ENCODE data around the gene MLXIP.
A peak's percentile ranks its signal among the peaks of the same experiment; 100 is the strongest.

MLXIP gene

DNA sequence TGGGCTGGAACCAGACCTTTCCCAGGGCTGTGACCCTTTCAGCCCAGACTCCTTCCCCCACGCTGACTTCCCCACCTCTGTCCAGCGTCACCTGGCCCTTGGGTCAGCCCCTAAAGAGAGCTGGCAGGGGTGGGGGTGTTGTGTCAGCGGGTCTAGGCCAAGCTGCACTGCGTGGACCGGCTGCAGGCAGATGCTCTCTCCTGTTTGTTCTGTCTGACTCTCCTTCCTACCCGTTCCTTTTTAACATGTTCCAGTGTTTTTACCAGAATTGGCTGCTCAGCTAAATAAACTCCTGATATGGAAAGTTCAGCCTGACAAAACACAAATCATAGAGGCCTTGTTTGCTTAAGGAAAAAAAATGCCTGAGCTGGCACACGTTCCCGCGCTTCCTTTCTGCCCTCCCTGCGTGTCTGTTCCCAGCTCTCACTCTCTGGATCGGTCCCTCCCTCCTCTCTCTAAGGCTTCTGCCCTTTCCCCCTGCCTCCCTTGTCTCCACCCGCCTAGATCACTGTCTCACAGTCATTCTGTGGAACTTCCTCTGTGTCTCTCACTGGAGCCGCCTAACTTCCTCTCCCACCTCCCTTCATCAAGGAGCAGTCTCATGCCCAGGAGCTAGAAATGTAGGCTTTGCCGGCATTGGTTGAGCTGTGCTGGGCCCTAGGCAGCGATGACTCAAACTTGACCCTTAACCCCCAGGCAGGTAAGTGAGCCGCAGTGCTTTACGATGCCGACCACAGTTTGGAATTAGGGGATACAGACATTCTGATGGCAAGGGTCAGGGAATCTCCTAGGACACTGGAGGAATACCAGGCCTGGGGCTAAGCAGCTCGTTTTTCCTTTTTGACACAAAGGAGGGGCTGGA is 15.5 kb upstream of the MLXIP start:
- no peaks in the 10 kb centered on the region for H3K27me3 Mint-ChIP-seq
- no peaks in the 10 kb centered on the region for H3K9me3 Mint-ChIP-seq (ENCODE audit: low read depth)
- peak overlapping the region; percentile 34 for H3K27ac Mint-ChIP-seq
- H3K4me1 Mint-ChIP-seq (ENCODE audit: low read depth) = peaks cover 19% of the 10 kb centered on the region
- H3K36me3 Mint-ChIP-seq = no peaks in the 10 kb centered on the region
- H3K4me3 Mint-ChIP-seq = no peak overlapping the region

- Mint-ChIP-seq H3K4me3 (no peak overlapping the region), H3K36me3 (no peaks in the 10 kb centered on the region), H3K4me1 (ENCODE audit: low read depth) (peaks cover 25% of the 10 kb centered on the region), H3K9me3 (ENCODE audit: low read depth) (no peaks in the 10 kb centered on the region), H3K27me3 (no peaks in the 10 kb centered on the region), H3K27ac (no peak overlapping the region)
These were observed 14.9 kb upstream of the MLXIP start for GRCh38 chr12:122063694-122064024.

DNA sequence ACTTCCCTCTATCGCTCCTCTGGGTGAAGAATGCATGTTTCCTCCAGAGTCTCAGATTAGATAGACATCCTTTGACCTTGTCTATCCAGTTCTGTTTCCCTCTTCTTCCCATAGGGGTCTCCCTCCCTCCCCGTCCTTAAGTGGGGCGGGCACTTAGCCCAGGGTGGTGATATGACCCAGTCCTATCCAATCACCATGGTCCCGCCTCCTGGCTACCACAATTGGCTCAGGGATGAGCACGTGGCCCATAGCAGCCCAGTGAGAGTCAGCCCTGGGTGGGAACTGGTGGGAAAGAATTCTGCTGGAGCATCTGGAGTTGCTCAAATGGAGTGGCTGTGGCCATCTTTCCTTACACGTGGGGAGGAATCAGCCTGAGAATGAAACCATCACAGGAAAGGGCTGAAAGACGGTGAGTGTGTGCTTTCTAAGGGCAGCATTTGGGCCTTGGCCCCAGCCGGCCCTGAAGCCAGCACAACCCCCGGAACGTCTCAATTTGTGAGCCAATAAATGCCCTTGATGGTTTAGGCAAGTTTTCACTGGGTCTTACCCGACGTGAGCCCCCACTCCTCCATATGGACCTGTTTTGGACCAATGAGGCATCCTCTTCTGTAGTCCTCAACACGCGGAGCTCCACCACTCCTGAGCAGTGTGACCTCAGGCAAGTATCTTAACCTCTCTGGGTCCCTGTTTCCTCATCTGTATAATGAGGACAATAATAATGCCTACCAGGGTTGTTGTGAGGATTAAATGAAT is 14.4 kb upstream of the MLXIP start:
- H3K9me3 Mint-ChIP-seq (ENCODE audit: low read depth) = no peaks in the 10 kb centered on the region
- no peak overlapping the region for H3K27ac Mint-ChIP-seq
- H3K4me1 Mint-ChIP-seq (ENCODE audit: low read depth) = peaks cover 26% of the 10 kb centered on the region
- H3K27me3 Mint-ChIP-seq = no peaks in the 10 kb centered on the region
- no peaks in the 10 kb centered on the region for H3K36me3 Mint-ChIP-seq
- H3K4me3 Mint-ChIP-seq = no peak overlapping the region

DNA sequence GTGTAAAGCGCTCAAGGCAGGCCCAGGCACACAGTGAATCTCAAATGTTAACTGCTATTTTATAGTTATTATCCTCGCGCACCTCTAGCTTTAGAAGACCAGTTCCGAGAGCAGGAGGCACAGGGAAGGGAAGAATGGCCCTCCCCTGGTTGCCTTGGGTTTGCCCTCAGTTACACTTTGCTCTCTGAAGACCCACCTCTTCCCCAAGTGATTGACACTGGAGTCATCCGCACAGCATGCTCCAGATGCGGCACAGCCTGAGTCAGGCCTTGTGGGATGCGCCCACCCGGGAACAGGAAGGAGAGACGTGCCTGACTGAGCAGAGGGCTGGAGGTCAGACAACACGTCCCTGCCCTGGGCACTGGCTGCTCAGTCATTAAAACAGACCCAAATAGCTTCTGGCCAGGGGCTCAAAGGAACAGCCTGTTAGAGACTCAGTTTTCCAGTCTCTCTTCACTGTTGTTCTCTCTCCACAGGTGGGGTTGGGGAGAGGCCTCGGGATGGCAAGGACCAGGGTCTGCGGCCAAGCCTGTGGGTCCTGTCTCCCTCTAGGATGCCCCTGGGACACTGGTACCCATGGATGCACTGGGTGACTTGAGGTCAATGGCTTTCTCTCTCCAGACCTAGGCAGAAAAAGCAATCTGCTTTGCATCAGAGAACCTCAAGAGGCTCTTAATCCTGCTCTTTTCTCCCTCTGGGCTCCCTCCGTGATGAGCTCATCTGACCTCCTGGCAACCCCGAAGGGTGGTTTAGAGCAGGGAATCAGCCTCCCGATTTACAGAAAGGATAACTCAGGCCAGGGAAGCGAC is 13.6 kb upstream of the MLXIP start:
- H3K36me3 Mint-ChIP-seq = no peaks in the 10 kb centered on the region
- peaks cover 30% of the 10 kb centered on the region for H3K4me1 Mint-ChIP-seq (ENCODE audit: low read depth)
- H3K4me3 Mint-ChIP-seq = no peak overlapping the region
- no peaks in the 10 kb centered on the region for H3K9me3 Mint-ChIP-seq (ENCODE audit: low read depth)
- H3K27me3 Mint-ChIP-seq = no peaks in the 10 kb centered on the region
- no peak overlapping the region for H3K27ac Mint-ChIP-seq

DNA sequence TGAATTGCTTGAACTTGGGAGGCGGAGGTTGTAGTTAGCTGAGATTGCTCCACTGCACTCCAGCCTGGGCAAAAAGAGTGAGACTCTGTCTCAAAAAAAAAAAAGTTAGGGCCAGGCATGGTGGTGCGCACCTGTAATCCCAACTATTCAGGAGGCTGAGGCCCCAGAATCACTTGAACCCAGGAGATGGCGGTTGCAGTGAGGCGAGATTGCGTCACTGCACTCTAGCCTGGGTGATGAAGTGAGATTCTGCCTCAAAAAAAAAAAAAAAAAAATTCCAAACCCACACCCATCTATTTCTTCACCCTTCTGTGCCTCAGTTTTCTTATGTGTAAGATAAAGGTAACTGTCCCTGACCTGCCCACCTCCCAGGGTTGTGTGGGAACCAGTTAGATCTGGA is 11.0 kb upstream of the MLXIP start:
- H3K27me3 Mint-ChIP-seq = no peaks in the 10 kb centered on the region
- H3K4me1 Mint-ChIP-seq (ENCODE audit: low read depth) = peaks cover 30% of the 10 kb centered on the region
- H3K4me3 Mint-ChIP-seq = peak overlapping the region; percentile 57
- no peaks in the 10 kb centered on the region for H3K9me3 Mint-ChIP-seq (ENCODE audit: low read depth)
- H3K36me3 Mint-ChIP-seq = no peaks in the 10 kb centered on the region
- no peak overlapping the region for H3K27ac Mint-ChIP-seq

DNA sequence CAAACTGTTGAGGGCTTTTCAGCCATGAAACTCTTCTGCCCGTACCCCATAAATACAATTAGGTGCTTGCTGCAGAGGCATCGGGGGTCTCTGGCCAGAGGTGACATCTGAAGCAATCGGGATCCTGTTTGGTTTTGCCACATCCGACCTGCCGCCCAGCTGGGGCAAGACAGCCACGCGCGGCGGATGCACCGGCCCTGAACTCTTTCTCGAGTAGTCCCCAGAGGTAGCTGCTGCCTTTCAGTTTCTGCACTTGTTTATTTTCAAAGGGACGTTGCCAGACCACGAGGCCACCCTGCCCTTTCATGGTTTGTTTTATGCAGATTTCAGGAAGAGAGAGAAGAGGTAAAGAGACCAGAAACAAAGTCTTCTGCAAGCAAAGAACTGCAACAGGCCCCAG is 10.6 kb upstream of the MLXIP start:
- peak overlapping the region; percentile 57 for H3K4me3 Mint-ChIP-seq
- H3K27ac Mint-ChIP-seq = no peak overlapping the region
- H3K27me3 Mint-ChIP-seq = no peaks in the 10 kb centered on the region
- H3K36me3 Mint-ChIP-seq = no peaks in the 10 kb centered on the region
- peaks cover 29% of the 10 kb centered on the region for H3K4me1 Mint-ChIP-seq (ENCODE audit: low read depth)
- H3K9me3 Mint-ChIP-seq (ENCODE audit: low read depth) = no peaks in the 10 kb centered on the region

DNA sequence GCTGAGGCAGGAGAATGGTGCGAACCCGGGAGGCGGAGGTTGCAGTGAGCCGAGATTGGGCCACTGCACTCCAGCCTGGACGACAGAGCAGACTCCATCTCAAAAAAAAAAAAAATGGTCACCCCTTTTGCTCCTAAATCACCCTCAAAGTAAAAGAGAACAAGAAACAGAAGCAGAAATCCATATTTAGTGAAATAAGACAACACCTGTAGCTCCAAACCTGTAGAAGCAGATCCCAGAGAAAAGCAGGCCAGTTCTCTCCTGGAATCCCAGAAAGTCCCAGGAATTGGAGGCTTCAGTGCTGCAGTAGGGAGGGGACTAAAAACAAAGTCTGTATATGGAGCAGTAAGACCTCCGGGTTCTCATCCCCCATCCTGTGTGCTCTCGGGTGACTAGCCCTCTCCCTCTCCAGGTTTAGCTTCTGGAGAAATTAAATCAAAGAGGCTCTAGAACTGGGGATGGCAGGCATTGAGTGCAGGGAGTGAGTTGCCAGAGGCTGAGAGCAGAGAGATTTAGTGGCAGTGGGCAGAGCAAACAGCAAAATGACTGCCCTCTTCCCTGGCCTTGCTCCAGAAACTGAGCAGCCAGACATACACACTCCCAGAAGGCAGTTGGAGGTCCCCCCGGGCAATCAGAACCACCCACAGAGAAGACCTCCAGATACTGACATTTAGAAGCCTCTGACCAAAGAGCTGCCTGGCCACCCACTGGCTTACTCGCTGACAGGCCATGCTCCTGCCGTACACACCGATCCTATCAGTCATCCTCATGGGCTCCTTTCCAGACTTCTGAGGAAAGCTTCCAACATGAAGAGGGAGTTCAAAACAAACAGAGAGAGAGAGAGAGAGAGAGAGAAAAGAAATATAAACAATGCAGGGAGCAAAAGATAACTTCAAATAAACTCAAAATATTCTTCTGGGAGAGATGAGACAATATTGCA is 6.3 kb upstream of the MLXIP start:
- no peak overlapping the region for H3K27ac Mint-ChIP-seq

DNA sequence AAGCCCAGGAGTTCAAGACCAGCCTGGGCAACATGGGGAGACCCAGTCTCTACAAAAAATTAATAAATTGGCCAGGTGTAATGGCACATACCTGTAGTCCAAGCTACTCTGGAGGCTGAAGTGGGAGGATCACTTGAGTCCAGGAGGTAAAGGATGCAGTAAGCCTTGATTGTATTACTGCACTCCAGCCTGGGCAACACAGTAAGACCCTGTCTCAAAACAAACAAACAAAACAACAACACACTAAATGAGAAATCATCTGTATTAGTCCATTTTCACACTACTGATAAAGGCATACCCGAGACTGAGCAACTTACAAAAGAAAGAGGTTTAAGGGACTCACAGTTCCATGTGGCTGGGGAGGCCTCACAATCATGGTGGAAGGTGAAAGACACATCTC is 4.7 kb upstream of the MLXIP start:
- Mint-ChIP-seq H3K9me3 (ENCODE audit: low read depth) (no peaks in the 10 kb centered on the region), H3K36me3 (no peaks in the 10 kb centered on the region), H3K27ac (no peak overlapping the region), H3K4me3 (no peak overlapping the region), H3K27me3 (no peaks in the 10 kb centered on the region), H3K4me1 (ENCODE audit: low read depth) (peaks cover 14% of the 10 kb centered on the region)

More for the DNA sequence above, 6.3 kb upstream of the MLXIP start:
- no peaks in the 10 kb centered on the region for H3K9me3 Mint-ChIP-seq (ENCODE audit: low read depth)
- no peak overlapping the region for H3K4me3 Mint-ChIP-seq
- H3K27me3 Mint-ChIP-seq = no peaks in the 10 kb centered on the region
- peaks cover 23% of the 10 kb centered on the region for H3K4me1 Mint-ChIP-seq (ENCODE audit: low read depth)
- H3K36me3 Mint-ChIP-seq = no peaks in the 10 kb centered on the region

GRCh38 chr12:122076743-122077495 is 1.6 kb upstream of the MLXIP start:
- Mint-ChIP-seq H3K27ac (no peak overlapping the region), H3K4me1 (ENCODE audit: low read depth) (peaks cover 28% of the 10 kb centered on the region), H3K4me3 (peak overlapping the region; percentile 40), H3K36me3 (no peaks in the 10 kb centered on the region), H3K27me3 (no peaks in the 10 kb centered on the region), H3K9me3 (ENCODE audit: low read depth) (no peaks in the 10 kb centered on the region)

DNA sequence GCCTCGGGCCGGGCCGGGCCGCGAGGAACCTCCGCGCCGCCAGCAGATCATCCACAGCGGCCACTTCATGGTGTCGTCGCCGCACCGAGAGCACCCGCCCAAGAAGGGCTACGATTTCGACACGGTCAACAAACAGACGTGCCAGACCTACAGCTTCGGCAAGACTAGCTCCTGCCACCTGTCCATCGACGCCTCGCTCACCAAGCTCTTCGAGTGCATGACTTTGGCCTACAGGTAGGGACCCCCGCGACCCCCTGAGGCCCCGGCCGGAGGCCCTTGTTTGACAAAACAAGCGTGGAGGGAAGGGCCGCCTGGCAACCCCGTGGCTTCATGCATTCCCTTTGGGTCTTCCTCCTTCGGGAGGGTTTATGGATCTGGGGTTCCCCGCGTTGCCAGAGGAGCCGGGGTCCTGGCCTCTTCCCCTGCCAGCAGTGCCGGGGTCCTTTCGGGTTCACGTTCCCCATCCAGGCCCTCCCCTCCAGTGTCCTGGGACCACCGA is 526 bp downstream of the MLXIP start:
- no peaks in the 10 kb centered on the region for H3K9me3 Mint-ChIP-seq (ENCODE audit: low read depth)
- peaks cover 49% of the 10 kb centered on the region for H3K4me1 Mint-ChIP-seq (ENCODE audit: low read depth)
- peak overlapping the region; percentile 92 for H3K27ac Mint-ChIP-seq
- H3K36me3 Mint-ChIP-seq = peaks cover 4% of the 10 kb centered on the region
- peak overlapping the region; percentile 92 for H3K4me3 Mint-ChIP-seq
- no peaks in the 10 kb centered on the region for H3K27me3 Mint-ChIP-seq

DNA sequence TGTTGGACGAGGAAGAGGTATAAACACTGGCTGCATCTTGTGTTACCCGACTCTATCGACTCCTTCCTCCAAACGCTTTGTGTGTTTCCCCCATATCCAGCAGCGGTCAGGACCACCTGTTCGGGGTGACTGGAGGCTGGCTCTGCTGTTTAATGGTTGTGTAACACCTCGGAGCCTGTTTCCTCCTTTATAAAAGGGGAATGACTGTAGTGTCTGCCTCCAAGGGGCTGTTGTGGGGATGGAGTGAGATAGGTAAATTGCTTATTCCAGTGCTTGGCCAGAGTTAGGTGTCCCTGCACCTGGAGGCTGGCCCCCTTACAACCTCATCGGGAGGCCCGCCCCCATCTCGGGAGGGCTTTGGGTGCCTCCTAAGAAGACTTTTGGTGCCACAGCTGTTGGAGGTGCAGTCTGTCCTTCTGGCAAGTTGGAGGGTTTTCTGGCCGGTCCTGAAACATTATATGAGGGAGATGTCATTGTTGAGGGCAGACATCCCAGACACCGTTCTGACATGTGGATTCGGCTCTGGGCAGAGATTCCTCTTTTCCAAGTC is 1.1 kb downstream of the MLXIP start:
- peaks cover 6% of the 10 kb centered on the region for H3K36me3 Mint-ChIP-seq
- H3K4me1 Mint-ChIP-seq (ENCODE audit: low read depth) = peaks cover 55% of the 10 kb centered on the region
- peak overlapping the region; percentile 92 for H3K4me3 Mint-ChIP-seq
- H3K27ac Mint-ChIP-seq = peak overlapping the region; percentile 92
- no peaks in the 10 kb centered on the region for H3K27me3 Mint-ChIP-seq
- H3K9me3 Mint-ChIP-seq (ENCODE audit: low read depth) = no peaks in the 10 kb centered on the region

GRCh38 chr12:122080149-122081082 is 1.9 kb downstream of the MLXIP start:
- Mint-ChIP-seq H3K27ac (peak overlapping the region; percentile 92), H3K4me1 (ENCODE audit: low read depth) (peaks cover 62% of the 10 kb centered on the region), H3K9me3 (ENCODE audit: low read depth) (no peaks in the 10 kb centered on the region), H3K4me3 (peak overlapping the region; percentile 92), H3K36me3 (peaks cover 6% of the 10 kb centered on the region), H3K27me3 (no peaks in the 10 kb centered on the region)
